NCI-H1092 treated with DMSO at 0.1 percent for 48 hours (cell line): Measurements from ENCODE around the gene TIMP2.

Experiments
- DNase-seq: peaks from one replicate; lab custom pipeline; 2025; lab: John Stamatoyannopoulos, UW

The TIMP2 gene

GRCh38 chr17:78836420-78837021 is 88.7 kb downstream of the TIMP2 start:
- no peak for DNase-seq

GRCh38 chr17:78834571-78834970 is 90.6 kb downstream of the TIMP2 start:
- no peak for DNase-seq

DNA sequence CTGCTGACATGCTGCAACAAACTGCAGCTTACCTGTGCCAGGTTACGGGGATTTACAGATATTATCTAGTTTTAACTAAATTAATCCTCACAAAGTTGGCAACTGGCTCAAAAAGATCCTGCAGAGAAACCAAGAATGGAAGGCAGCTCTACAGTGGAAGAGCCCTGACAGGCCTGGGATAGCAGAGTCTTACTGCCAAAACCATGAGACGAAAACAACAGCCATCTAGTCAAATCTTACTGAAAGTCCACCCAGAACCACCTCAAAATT is 92.7 kb downstream of the TIMP2 start:
- no peak for DNase-seq

- DNase-seq: peak; percentile 21
These were observed 93.3 kb downstream of the TIMP2 start for GRCh38 chr17:78831688-78832540.

- DNase-seq: no peak
These were observed 95.7 kb downstream of the TIMP2 start for GRCh38 chr17:78829477-78829876.

DNA sequence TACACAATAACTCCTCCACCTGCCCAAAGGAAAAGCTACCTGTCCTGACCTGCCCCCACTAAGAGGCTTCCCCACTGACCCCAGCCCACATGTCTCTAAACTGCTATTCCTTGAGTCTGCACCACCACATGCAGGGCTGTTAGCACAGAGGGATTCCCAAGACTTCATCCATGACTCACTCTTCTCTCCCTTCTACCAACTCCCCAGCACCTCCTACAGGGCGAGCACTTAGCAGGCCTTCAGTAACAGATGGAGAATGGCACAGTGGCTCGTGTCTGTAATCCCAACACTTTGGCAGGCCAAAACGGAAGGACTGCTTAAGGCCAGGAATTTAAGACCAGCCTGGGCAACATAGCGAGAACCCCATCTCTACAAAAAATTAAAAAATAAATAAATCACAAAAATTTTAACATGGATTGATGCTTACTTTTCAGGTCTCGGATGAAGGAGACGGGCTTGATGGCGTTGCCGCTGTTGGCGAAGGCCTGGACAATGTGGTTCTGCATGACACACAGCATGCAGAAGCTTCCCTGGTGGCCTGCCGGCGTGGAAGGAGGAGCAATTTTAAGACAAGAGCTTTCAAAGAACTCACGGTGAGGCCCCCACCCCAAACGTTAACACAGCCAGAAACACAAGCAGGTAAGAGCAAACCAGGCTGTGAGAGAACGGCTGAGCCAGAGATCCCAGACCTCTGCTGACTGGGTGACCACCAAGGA is 96.6 kb downstream of the TIMP2 start:
- no peak for DNase-seq

DNA sequence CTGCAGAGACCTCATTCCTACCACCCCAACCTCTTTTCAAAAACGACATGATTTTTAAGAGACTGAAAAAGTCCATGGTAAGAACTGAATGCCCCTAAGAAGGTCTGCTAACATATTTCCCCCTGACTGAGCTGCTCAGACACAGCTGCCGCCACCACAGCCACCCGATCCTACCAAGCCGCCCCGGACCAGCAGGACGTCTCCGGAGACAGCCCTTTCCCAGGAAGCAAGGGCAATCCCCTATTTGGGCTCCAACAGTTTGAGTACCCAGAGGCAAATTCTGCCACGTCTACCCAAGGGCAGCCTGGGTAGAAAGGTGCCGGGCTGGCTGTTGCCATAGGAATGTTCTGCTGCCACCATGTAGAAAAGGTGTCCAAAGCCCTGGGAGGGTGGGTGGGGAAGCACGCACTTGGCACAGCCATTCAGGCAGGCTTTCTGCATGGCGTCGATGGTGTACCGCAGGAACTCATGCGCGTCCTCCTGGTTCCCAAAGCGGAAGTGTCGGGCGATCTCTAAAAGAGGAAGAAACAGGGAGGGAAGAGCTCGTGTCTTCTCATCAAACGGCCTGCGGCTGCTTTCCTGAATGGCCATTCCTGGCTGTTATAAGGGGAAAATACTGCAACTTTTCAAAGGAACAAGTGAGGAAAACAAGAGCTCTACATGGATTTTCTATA is 98.2 kb downstream of the TIMP2 start:
- DNase-seq: no peak

DNA sequence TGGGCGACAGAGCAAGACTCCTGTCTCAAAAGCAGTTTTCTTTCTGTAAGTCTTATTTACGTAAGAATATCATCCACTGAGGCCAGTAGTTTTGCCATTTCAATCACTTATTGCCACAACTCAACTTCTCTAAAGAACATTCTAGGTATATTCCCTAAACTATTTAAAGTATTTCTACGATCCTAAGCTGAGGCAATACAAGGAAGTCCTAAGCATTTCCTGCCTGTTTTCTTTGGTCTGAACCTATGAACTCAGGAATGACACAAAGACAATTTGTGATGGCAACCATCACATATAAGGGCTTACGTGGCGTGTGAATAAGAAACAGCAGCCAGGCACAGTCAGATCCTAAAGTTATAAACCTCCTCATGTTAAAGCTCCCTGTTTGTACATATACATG is 98.8 kb downstream of the TIMP2 start:
- DNase-seq: no peak

GRCh38 chr17:78825696-78826095 is 99.5 kb downstream of the TIMP2 start:
- DNase-seq: no peak

- no peak for DNase-seq
These were observed 100.9 kb downstream of the TIMP2 start for GRCh38 chr17:78824240-78824639.

DNA sequence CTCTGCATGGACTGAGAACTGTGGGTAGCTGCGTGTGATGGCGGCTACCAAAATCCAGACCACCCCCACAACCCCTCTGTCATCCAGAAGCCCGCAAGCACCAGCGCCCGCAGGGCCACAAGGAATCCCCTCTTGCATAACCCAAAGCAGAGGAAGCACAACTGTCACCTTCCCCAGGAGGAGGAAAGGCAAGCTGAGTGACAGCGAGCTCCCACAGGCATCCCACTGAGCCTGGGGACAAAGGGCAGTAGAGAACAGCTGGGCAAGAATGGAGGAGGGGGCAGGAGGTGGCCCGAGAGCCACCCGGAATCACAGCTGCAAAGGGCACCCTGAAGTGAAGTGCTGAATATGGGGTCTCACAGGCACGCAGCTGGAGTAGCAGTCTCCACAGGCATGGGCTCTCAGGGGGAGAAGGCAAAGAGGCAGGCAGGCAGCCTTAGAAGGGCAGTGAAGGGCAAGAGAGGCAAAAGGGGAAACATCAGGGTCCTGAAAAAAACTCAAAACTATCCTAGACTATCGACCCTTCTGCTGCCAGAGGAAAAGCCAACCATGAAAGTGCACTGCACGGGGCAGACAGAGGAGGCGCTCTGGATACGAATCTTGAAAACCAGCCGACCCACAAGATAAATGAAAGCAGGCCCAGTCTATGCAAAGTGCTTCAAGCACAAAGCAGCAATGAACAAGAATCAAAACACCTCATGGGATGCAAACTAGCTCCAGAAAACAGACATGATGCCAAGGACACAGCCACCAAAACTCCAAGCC is 101.7 kb downstream of the TIMP2 start:
- DNase-seq: no peak

GRCh38 chr17:78822552-78822951 is 102.6 kb downstream of the TIMP2 start:
- no peak for DNase-seq

- no peak for DNase-seq
These were observed 103.2 kb downstream of the TIMP2 start for GRCh38 chr17:78821961-78822360.

- no peak for DNase-seq
These were observed 104.3 kb downstream of the TIMP2 start for GRCh38 chr17:78820841-78821240.

- no peak for DNase-seq
These were observed 105.1 kb downstream of the TIMP2 start for GRCh38 chr17:78819806-78820792.

GRCh38 chr17:78819402-78819801 is 105.8 kb downstream of the TIMP2 start:
- DNase-seq: no peak

DNA sequence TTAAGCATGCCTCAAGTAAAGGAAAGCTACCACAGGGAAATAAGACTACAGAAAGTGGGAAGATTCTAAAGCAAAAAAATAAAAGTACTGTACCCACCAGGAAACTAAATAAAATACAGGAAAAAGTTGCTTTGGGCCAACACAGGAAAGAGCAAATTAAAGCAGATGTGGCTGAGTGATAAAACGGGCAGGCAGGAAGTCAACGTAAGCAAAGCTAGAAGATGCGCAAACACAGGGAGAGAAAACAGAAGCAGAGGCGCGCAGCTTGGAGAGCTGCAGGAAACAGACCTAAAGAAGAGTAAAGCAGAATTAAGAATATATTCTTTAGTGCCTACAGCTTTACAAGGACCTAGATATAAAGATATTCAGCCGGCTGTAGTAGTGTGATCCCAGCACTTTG is 106.3 kb downstream of the TIMP2 start:
- no peak for DNase-seq

DNA sequence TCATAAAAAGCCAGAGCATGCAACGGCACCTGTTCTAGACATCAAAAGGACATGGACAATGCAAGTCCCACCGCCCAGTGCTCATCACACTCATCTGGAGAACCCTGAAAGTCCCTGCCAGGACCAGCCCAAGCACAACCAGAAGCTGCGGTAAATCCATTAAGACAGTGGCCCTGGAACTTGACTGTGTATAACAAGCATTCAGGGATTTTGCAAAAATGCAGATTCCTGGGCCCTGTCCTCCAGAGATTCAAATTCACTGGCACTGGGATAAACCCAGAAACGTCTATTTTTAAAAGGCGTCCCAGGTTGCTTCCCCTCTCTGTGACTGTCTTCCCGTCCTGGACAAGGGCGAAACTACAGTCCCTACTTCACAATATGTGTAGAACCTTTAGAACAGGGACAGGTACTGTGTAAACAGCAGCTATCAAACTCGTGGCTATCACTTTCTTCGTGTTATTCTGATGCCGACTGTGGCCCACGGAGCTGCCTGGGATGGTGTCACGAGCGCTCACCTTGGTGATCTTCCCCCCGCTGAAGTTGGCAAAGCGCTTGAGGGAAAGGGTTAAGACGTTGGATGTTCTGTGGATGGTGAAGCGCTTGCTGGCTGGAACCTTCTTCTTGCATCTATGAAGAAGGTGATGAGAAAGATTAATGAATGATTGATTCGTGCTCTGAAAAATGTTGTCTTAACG is 106.9 kb downstream of the TIMP2 start:
- no peak for DNase-seq

GRCh38 chr17:78817123-78817522 is 108.1 kb downstream of the TIMP2 start:
- no peak for DNase-seq

DNA sequence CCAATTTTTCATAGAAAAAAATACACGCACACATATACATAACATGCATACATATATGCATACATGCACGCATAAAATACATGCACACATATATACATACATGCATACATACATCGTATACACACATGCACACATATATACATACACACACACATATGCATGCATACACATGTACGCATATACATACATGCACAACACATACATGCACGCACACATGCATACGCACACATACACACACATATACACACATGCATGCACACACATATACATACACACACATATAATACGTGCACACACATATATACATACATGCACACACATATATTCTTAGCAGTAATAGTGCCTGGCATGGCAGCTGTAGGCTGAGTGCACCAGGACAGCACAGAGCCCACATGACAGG is 109.5 kb downstream of the TIMP2 start:
- no peak for DNase-seq
